GM10266 (cell line): ENCODE data around the gene CNOT6.
A peak's percentile ranks its signal among the peaks of the same experiment; 100 is the strongest.

Experiments
- DNase-seq: peaks from one replicate; pipeline ENCODE4 v3.0.0; 2012; ENCODE audit errors: extremely low spot score
- CTCF ChIP-seq: IDR thresholded peaks from 2 replicates; pipeline ENCODE4 v1.5.1; 2012; ENCODE audit warnings: mild to moderate bottlenecking, low read depth; ENCODE audit not compliant: control insufficient read depth, insufficient read depth; ENCODE audit errors: missing control alignments

Gene CNOT6

GRCh38 chr5:180540050-180540694 lies 46.0 kb downstream of the CNOT6 start:
- no peak for TF ChIP-seq CTCF

GRCh38 chr5:180541710-180542109 lies 47.5 kb downstream of the CNOT6 start:
- no peak for TF ChIP-seq CTCF
- no peak for DNase-seq

More at GRCh38 chr5:180540050-180540694, 46.0 kb downstream of the CNOT6 start:
- DNase-seq: peak; percentile 51

- TF ChIP-seq CTCF: no peak
- no peak for DNase-seq
These were observed 51.1 kb downstream of the CNOT6 start for GRCh38 chr5:180545248-180545647.

GRCh38 chr5:180548563-180548962 lies 54.4 kb downstream of the CNOT6 start:
- TF ChIP-seq CTCF: no peak
- no peak for DNase-seq

- no peak for DNase-seq
- no peak for TF ChIP-seq CTCF
These were observed 59.4 kb downstream of the CNOT6 start for GRCh38 chr5:180553530-180553929.

- TF ChIP-seq CTCF: no peak
- DNase-seq: no peak
These were observed 61.2 kb downstream of the CNOT6 start for GRCh38 chr5:180555168-180555921.

- no peak for TF ChIP-seq CTCF
- no peak for DNase-seq
These were observed 63.1 kb downstream of the CNOT6 start for GRCh38 chr5:180557217-180557809.
